ENCODE data around the gene KAZN.

The KAZN gene

DNA sequence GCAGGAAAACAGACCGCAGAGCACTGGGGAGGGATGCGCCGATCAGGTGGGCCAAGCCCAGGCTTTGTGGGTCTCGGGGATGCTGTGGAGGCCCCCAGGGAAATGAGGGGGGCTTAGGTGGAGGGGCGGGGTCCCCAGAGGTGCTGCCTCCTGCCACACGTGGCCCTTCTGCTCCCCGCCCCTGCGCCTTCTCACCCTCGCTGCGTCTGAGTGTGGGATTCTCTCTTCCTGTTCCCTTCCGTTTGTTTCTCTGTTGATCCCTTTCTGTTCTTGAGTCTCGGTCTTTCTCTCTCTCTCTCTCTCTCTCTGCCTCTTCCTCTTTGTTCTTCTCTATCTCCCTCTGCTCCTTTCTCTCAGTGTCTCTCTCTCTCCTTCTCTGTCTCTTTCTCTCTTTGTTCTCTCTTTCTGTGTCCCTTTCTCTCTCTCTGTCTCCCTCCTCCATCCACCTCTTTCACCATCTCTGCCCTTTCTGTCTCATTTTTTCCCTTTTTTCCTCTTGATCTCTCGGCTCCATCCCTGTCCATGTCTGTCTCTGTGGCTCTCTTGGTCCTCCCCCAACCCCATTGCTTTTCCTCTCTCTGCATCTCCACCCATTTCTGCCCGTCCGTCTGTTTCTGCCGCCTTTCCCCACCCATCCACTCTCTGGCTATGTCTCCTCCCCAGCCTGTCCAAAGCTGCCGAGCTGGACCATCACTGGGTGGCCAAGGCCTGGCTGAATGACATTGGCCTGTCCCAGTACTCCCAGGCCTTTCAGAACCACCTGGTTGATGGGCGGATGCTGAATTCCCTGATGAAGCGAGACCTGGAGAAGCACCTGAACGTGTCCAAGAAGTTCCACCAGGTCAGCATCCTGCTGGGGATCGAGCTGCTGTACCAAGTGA is 502.6 kb downstream of the KAZN start:
- CTCF ChIA-PET, result interaction anchor here (0.6 kb wide), 1 partner anchor 34 kb away, joined by 3 read pairs; no protein-coding TSS in a partner anchor
- POLR2A ChIA-PET, result no interaction called here
- TF ChIP-seq BHLHE40 (IDR thresholded peaks at IDR 0.05; ENCODE audit: borderline replicate concordance) (no peak), FOXK2 (IDR thresholded peaks at IDR 0.05) (no peak), FOXA1 (IDR thresholded peaks at IDR 0.05) (no peak), NFRKB (IDR thresholded peaks at IDR 0.05) (no peak), FOXM1 (IDR thresholded peaks at IDR 0.05; ENCODE audit: borderline replicate concordance) (no peak), L3MBTL2 (conservative IDR thresholded peaks at IDR 0.05) (no peak), ARNT (IDR thresholded peaks at IDR 0.05) (no peak), ELF4 (IDR thresholded peaks at IDR 0.05) (no peak), HDGF (IDR thresholded peaks at IDR 0.05; ENCODE audit: borderline replicate concordance) (no peak), ZNF384 (IDR thresholded peaks at IDR 0.05) (no peak), TARDBP (IDR thresholded peaks at IDR 0.05) (no peak), SP1 (IDR thresholded peaks at IDR 0.05) (no peak), CTBP1 (IDR thresholded peaks at IDR 0.05; ENCODE audit: borderline replicate concordance) (no peak), SUZ12 (IDR thresholded peaks at IDR 0.05) (no peak), LEF1 (IDR thresholded peaks at IDR 0.05; ENCODE audit: borderline replicate concordance) (no peak)
- TF ChIP-seq, protein P1, sequence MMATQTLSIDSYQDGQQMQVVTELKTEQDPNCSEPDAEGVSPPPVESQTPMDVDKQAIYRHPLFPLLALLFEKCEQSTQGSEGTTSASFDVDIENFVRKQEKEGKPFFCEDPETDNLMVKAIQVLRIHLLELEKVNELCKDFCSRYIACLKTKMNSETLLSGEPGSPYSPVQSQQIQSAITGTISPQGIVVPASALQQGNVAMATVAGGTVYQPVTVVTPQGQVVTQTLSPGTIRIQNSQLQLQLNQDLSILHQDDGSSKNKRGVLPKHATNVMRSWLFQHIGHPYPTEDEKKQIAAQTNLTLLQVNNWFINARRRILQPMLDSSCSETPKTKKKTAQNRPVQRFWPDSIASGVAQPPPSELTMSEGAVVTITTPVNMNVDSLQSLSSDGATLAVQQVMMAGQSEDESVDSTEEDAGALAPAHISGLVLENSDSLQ (IDR thresholded peaks at IDR 0.05), result no peak
- DNase-seq (ENCODE audit: extremely low spot score), result no peak

DNA sequence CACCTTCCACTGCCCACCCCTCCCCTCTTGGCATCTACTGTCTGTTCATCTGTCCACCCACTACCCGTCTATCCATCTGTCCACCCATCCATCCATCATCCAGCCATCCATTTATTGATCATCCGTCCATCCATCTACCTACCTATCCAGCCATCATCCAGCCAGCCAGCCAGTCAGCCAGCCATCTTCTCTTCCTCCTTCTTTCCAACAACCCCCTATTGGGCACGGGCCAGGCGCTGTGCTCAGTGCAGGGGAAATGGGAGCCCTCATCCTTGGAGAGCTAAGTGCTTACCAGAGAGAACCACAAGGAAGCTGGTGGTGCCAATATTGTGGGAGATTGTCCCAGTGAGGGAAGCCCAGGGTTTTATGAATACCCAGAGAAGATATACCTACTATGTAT is 503.3 kb downstream of the KAZN start:
- TF ChIP-seq SP1 (IDR thresholded peaks at IDR 0.05) (no peak), TARDBP (IDR thresholded peaks at IDR 0.05) (no peak), ELF4 (IDR thresholded peaks at IDR 0.05) (no peak), ZNF384 (IDR thresholded peaks at IDR 0.05) (no peak), FOXK2 (IDR thresholded peaks at IDR 0.05) (no peak), BHLHE40 (IDR thresholded peaks at IDR 0.05; ENCODE audit: borderline replicate concordance) (no peak), LEF1 (IDR thresholded peaks at IDR 0.05; ENCODE audit: borderline replicate concordance) (no peak), HDGF (IDR thresholded peaks at IDR 0.05; ENCODE audit: borderline replicate concordance) (no peak), CTBP1 (IDR thresholded peaks at IDR 0.05; ENCODE audit: borderline replicate concordance) (no peak)
- ChIA-PET CTCF (no interaction called here), POLR2A (no interaction called here)
- DNase-seq (ENCODE audit: extremely low spot score), result no peak

DNA sequence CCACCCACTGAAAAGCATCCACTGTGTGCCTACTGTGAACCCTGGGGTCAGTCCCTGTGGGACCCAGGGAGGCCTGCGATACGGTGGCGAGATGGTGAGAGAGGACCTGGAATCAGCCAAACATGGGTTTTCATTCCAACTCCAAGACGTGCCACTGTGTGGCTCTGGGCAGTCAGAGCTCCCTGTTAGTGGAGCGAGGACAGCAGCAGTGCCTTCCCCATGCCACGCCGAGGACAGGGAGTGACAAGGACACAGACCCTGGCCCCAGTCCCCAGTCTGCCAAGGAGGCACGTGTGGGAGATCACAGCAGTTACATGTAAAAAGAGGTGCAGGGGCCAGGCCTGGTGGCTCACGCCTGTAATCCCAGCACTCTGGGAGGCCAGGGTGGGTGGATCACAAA is 504.2 kb downstream of the KAZN start:
- POLR2A ChIA-PET, result no interaction called here
- CTCF ChIA-PET, result no interaction called here
- no peak for DNase-seq (ENCODE audit: extremely low spot score)
- TF ChIP-seq, protein P1 (IDR thresholded peaks at IDR 0.05), result no peak

DNA sequence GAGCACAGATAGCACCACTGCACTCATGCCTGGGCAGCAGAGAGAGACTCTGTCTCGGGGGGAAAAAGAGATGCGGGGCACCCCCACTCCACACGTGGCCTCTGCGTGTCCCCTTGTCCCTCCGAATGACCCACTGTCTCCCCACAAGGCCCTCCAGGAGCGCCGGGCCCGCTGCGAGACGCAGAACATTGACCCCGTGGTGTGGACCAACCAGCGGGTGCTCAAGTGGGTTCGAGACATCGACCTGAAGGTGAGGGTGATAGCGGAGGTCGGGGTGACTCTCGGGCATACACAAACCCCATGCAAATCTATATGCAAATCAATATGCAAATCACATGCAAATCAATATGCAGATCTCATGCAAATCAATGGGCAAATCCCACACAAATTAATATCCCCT is 504.7 kb downstream of the KAZN start:
- POLR2A ChIA-PET, result no interaction called here
- CTCF ChIA-PET, result no interaction called here
- no peak for DNase-seq (ENCODE audit: extremely low spot score)
- TF ChIP-seq ARNT (IDR thresholded peaks at IDR 0.05) (no peak), FOXA1 (IDR thresholded peaks at IDR 0.05) (no peak), NFRKB (IDR thresholded peaks at IDR 0.05) (no peak), ELF4 (IDR thresholded peaks at IDR 0.05) (no peak), BHLHE40 (IDR thresholded peaks at IDR 0.05; ENCODE audit: borderline replicate concordance) (no peak), SP1 (IDR thresholded peaks at IDR 0.05) (no peak), SUZ12 (IDR thresholded peaks at IDR 0.05) (no peak), TARDBP (IDR thresholded peaks at IDR 0.05) (no peak), LEF1 (IDR thresholded peaks at IDR 0.05; ENCODE audit: borderline replicate concordance) (no peak), FOXM1 (IDR thresholded peaks at IDR 0.05; ENCODE audit: borderline replicate concordance) (no peak), HDGF (IDR thresholded peaks at IDR 0.05; ENCODE audit: borderline replicate concordance) (no peak), FOXK2 (IDR thresholded peaks at IDR 0.05) (no peak), L3MBTL2 (conservative IDR thresholded peaks at IDR 0.05) (no peak), ZNF384 (IDR thresholded peaks at IDR 0.05) (no peak), CTBP1 (IDR thresholded peaks at IDR 0.05; ENCODE audit: borderline replicate concordance) (no peak)
- TF ChIP-seq, protein P1 (IDR thresholded peaks at IDR 0.05), result no peak

DNA sequence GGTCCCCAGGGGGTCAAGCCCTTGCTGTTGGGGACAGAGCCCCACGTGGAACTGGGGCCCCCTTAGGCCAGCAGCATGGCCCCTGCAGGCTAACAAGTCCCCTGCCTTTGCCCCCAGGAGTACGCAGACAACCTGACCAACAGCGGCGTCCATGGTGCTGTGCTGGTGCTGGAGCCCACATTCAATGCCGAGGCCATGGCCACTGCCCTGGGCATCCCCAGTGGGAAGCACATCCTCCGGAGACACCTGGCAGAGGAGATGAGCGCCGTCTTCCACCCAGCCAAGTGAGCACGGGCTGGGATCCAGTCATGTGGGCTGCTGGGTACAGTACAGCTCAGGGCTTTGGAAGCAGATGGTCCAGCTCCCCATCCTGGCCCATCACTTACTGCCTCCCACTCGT is 505.4 kb downstream of the KAZN start:
- CTCF ChIA-PET, result no interaction called here
- TF ChIP-seq FOXM1 (IDR thresholded peaks at IDR 0.05; ENCODE audit: borderline replicate concordance), result no peak
- no peak for TF ChIP-seq NFRKB (IDR thresholded peaks at IDR 0.05)
- no peak for TF ChIP-seq HDGF (IDR thresholded peaks at IDR 0.05; ENCODE audit: borderline replicate concordance)
- no peak for TF ChIP-seq FOXA1 (IDR thresholded peaks at IDR 0.05)
- TF ChIP-seq L3MBTL2 (conservative IDR thresholded peaks at IDR 0.05), result no peak
- no peak for TF ChIP-seq SP1 (IDR thresholded peaks at IDR 0.05)
- no peak for TF ChIP-seq LEF1 (IDR thresholded peaks at IDR 0.05; ENCODE audit: borderline replicate concordance)
- TF ChIP-seq SUZ12 (IDR thresholded peaks at IDR 0.05), result no peak
- no peak for TF ChIP-seq ZNF384 (IDR thresholded peaks at IDR 0.05)
- TF ChIP-seq ELF4 (IDR thresholded peaks at IDR 0.05), result no peak
- no peak for TF ChIP-seq TARDBP (IDR thresholded peaks at IDR 0.05)
- TF ChIP-seq CTBP1 (IDR thresholded peaks at IDR 0.05; ENCODE audit: borderline replicate concordance), result no peak
- no peak for TF ChIP-seq FOXK2 (IDR thresholded peaks at IDR 0.05)
- no peak for TF ChIP-seq BHLHE40 (IDR thresholded peaks at IDR 0.05; ENCODE audit: borderline replicate concordance)
- TF ChIP-seq ARNT (IDR thresholded peaks at IDR 0.05), result no peak
- TF ChIP-seq, protein P1 (IDR thresholded peaks at IDR 0.05), result no peak
- POLR2A ChIA-PET, result no interaction called here
- DNase-seq (ENCODE audit: extremely low spot score), result no peak

All from HEK293T (cell line).